HL-60/S4 treated with retinoic acid at 250 ng/mL for 4 days and 3 days (cell line): ENCODE results near the gene POR.

Experiments
- in situ Hi-C: fragments of 300-500 bp; cut with MboI; formaldehyde crosslinking; loops from 2 replicates; pipeline ENCODE4 v1.7.0; 2022; ENCODE audit warnings: low sequenced_read_pairs

Gene POR

DNA sequence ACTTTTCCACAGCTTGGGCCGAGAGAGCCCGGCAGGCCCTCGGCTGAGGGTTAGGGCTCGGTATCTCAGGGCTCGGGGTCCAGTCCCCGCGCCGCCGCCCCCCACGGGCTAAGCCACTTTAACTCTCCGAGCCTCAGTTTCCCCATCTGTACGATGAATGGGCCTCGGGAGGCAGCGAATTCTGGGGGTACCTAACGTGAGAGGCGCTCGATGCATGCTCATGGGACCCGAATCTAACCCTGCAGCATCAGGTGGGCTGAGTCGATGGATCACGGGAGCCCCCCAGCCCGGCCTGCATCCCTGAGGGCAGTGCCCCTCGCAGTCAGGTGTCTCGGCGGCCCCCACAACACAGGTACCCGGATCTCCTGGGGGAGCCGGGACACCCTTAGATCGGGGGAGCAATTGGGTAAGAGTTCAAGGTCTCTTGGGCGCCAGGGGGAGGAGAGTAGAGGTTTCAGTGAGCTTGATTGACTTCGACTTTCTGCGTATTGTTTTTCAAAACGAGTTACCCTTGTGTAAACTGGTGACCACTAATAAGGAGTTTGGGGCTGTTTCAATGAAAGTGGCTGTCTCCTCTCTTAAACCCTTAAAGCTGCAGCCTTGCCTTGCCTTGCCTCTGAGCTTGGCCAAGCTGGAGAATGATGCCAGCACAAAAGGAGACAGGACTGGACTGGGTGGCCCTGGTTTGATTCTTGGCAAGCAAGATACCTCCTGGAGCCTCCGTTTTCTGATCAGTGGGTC is 631 bp downstream of the POR start:
- in situ Hi-C loops: no loop called here

DNA sequence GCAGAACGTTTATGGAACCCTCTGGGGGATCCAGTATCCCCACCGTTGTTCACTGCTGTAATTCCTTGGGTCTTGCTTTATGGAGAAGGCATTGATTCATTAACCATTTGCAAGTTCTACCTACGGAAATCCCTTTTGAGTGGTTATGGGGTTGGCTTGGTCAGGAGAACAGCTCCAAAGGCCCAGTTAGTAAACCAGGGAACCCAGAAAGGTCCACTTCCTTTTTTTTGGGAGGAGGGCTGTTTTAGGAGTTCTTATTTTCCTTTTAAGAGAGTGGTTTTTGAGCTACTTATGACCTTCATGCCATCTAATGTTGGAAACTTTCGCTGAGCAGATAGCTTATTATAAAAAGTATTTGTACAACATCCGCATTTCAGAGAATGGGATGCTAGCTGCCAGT is 1.3 kb downstream of the POR start:
- in situ Hi-C loops: no loop called here

DNA sequence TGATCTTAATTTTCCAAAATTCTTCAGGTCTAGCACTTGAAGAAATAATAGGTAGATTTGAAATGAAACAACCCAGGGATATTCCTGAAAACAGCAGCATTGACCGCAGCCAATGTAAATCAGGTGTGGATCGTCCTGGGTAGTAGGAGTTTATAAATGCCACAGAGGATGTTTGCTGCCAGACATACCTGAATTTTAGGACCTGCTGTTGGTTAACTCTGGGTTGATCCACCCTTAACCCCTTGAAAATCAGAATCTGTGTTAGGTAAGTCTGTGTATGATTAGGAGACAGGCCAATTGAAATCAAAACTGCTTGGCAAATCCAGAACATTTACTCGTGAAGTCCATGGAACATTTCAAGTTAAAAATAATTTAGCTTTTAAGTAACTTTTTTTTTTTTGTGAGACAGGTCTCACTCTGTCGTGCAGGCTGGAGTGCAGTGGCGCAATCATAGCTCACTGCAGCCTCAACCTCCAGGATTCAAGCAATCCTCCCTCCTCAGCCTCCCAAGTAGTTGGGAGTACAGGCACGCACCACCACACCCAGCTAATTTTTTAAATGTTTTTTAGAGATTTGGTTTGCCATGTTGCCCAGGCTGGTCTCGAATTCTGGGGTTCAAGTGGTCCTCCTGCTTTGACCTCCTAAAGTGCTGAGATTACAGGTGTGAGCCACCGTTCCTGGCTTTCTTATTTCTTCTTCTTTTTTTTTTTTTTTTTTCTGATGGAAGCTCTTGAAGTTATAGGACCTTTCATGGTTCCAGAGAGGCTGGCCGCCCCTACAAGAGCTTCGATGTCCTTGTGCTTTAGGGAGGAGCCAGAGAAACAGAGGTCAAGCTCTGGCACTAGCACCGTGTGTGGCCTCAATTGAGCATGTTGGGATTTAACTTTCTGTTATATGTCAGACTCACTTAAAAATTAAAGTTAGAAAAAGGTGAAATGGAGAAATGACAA is 2.0 kb downstream of the POR start:
- in situ Hi-C loops: no loop called here

DNA sequence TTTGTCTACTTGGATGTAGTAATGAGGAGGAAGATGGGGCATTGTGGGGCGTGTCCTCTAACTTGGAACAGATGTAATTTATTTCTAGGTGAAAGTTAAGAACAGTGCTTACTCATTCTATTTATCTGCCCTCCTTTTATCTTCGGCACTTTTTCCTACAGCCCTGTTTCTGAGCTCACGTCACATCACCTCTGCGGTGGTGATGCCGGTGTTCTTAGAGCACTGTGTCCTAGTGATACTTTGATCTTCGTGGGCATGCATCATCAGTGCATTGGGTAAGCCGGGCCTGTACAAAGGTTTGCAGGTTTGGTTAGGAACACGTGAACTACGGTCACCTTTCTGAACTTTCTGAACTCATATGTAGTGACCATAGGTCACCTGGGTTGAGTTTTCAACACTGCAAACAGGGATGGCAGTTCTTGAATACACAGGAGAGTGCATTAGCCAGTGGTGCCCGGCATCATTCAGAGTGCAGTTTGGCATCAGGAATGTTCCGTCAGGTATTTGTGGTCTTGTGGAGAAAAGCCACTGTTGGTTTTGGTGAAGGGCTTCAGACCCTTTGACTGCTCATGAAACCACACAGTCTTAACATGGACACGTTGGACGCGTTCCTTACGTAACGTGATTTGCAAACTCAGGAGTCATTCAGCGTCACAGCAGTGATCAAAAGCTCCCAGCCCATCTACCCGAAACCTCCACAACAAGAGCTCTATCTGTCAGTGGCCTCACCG is 5.6 kb downstream of the POR start:
- in situ Hi-C loops: no loop called here

DNA sequence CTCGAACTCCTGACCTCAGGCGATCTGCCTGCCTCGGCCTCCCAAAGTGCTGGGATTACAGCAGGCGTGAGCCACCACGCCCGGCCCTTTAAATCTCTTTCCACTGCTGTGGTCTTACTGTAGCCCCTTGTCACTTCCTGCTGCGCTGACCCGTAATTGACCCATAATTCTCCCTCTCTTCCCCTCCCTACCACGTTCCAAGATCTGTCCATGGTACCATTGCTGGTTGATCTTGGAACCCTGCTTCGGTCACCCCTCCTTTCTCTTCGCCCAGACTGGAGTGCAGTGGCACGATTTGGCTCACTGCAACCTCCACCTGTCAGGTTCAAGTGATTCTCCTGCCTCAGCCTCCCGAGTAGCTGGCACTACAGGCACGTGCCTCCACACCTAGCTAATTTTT is 6.5 kb downstream of the POR start:
- in situ Hi-C loops: no loop called here

DNA sequence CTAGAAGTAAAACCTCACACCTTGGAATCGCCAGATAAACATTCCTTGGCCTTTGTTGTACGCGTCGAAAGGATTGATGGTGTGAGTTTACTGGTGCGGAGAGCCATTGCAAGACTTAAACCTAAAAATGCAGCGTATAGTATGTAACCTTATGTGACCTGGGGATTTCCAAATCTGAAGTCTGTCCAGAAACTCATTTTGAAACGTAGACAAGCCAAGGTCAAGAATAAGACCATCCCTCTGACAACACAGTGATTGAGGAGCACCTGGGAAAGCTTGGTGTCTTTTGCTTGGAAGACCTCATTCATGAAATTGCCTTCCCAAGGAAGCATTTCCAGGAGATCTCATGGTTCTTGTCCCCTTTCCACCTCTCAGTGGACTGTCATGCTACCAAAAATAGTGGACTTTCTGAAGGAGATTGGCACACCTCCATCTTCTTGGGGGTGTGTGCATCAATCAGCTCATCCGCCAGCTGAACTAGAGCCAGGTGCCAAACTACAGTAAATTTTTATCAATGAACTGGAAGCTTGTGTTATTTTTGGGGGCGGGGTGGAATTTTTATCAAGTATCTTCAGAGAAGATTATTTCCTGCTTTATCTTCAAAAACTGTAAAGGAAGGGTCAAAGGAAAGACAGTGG is 8.1 kb downstream of the POR start:
- in situ Hi-C loops: no loop called here

DNA sequence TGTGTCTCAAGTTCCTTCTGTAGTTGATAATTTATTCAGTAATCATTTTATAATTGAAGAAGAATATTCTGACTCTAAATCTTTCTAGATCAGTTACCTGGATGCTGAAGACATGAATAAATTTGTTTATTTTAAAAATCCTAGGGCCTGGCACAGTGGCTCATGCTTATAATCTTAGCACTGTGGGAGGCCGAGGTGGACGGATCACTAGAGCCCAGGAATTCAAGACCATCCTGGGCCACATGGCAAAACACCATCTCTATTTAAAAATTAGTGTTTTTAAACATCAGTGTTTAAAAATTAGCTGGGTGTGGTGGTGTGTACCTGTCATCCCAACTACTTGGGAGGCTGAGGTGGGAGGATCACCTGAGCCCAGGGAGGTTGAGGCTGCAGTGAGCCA is 9.3 kb downstream of the POR start:
- in situ Hi-C loops: no loop called here

DNA sequence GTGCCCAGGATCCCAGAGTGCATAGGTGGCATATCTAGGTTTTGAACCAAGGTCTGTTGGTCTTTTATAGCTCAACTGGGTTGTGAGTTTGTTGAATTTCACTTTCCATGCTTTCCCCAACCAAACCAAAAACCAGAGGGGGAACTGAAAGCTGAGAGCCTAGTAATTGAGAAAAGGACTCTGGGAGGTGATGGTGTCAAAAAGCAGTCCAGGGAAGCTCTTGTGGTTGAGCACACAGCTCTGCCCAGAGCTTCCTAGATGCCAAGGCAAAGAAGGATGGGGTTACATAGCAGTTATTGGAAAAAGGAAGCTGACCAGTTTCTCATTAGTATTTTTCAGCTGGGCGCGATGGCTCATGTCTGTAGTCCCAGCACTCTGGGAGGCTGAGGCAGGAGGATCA is 9.9 kb downstream of the POR start:
- in situ Hi-C loops: no loop called here

DNA sequence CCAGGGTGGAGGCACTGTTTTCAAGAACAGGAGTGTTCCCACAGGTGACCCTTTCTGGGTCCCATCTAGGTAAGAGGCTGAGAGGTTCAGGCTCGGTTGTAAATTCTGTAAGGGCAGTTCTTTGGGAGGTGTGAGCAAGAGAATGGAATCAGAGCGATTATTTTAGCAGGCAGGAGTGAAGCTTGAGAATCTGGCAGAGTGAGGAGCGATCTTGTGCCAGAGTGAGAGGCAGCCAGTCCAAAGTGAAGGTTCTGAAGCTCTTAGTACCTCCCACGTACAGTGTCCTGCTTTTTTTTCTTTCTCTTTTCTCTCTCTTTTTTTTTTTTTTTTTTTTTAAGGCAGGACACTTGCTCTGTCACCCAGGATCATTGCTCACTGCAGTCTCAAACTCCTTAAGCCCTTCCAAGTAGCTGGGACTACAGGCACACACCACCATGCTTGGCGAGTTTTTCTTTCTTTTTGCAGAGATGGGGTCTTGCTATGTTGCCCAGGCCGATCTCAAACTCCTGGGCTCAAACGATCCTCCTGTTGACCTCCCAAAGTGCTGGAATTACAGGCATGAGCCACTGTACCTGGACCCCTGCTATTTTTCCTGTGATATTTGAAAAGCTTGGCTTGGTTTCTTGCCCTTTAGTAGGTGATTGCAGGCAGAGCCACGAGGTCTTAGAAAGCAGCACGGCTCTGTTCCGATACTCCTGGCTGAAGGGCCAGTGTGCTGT is 10.9 kb downstream of the POR start:
- in situ Hi-C loops: no loop called here

DNA sequence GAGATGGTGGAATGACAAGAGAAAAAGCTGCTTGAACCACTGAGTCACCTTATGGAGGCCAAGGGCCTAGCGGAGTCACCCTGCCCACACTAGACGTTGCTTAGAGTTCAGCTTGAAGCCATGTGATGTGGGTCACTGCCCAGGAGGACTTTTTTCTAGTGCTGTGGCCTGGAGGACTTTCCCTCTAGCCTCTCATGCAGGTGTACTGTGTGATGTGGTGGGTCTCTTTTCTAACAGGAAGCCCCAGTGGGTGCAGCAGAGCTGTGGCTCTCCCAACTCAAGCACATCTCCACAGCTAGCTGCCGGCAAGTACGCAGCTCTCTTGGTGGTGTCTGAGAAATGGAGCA is 13.6 kb downstream of the POR start:
- in situ Hi-C loops: no loop called here

DNA sequence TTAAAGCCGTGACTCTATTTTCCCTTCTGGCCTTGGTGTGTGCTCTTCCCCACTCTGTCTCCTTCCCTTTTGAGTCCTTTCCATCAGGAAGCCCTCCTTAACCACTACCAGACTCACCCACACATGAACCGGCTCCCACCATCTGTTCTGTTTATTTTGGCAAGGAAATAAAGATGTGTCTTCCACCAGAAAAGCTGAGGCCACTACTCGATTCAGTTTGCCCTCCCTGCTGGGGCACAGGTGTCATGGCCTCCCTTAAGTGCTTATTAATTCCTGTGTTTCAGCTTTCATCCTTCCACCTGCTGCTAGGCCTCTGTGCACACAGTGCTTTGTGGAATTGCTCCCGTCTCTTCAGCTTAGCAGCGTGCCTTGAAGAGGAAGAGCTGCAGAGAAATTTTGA is 16.7 kb downstream of the POR start:
- in situ Hi-C loops: no loop called here

DNA sequence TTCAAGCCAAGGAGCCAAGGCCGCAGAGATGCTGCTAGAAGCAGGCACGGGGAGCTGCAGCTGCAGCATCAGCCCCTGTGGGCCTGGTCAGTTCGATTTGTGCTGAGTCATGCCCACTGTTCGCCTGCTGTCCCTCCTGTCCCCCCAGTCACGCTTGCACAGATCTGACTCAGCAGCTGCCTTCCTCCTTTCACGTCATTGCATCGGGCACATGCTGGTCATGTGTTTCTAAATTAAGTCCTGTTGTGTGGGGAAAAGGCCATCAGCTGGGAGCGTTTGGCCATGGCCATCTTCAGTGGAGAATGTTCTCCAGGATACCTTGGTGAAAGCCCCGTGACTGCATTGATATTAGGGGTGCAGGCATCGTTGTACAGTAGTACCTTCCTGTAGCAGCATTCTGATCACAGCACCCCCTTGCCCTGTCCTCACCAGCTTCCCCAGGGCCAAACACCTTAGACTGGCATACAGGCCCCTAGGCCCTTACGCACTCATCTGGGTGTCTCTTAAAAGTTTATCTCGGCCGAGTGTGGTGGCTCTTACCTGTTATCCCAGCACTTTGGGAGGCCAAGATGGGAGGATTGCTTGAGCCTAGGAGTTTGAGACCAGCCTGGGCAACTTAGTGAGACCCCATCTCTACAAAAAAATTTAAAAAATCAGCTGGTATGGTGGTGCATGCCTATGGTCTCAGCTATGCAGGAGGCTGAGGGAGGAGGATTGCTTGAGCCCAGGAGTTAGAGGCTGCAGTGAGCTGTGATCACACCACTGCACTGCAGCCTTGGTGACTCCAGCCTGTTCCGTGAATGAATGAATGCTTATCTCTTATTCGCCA is 23.2 kb downstream of the POR start:
- in situ Hi-C loops: no loop called here

DNA sequence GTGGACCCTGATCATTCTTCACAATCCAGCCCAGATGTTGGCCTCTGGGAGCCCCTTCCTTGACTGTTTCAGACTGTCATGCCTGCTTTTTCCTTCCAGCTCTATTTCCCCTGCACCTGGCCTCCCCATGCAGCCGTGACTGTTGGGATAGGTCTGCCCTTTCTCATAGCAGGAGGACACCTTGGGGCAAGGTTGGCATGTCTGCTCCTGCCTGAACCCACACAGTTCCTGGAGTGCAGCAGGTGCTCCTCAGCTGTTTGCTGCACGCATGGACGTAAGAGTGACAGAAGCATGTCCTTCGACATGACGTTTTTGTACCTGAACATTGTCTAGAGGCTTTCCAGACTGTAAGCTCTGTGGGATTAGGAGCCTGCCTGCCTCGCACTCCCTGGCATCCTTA is 24.0 kb downstream of the POR start:
- in situ Hi-C loops: no loop called here

DNA sequence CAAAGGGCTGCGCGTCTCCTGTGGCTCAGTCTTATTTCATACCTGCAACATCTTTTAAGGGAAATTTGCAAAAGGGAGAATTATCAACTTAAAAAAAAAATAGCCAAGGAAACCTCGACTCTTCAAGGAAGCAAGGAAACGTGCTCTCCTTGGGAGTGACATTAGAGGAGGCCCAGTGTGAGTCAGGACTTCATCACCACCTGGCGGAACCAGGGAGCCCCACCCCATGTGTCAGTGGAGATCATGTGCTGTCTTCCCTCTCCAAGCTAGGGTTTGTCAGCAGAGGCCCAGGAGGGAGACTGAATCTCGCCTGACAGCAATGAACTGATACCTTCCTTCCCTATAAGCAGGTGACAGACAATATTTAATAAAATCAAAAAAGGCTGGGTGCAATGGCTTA is 28.9 kb downstream of the POR start:
- in situ Hi-C loops: no loop called here

DNA sequence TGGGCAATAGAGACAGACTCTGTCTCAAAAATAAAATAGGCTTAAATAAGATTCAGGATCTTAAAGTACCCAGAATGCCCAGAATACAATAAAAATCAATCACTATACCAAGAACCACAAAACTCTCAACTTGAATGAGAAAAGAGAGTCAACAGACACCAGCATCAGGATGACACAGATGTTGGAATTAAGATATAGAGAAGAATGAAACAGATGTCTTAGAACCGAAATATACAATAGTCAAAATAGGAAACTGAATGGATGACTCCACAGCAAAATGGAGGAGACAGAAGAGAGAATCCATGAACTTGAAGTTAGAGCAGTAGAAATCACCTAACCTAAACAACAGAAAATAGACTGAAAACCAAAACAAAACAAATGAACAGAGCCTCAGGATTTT is 29.6 kb downstream of the POR start:
- in situ Hi-C loops: no loop called here

DNA sequence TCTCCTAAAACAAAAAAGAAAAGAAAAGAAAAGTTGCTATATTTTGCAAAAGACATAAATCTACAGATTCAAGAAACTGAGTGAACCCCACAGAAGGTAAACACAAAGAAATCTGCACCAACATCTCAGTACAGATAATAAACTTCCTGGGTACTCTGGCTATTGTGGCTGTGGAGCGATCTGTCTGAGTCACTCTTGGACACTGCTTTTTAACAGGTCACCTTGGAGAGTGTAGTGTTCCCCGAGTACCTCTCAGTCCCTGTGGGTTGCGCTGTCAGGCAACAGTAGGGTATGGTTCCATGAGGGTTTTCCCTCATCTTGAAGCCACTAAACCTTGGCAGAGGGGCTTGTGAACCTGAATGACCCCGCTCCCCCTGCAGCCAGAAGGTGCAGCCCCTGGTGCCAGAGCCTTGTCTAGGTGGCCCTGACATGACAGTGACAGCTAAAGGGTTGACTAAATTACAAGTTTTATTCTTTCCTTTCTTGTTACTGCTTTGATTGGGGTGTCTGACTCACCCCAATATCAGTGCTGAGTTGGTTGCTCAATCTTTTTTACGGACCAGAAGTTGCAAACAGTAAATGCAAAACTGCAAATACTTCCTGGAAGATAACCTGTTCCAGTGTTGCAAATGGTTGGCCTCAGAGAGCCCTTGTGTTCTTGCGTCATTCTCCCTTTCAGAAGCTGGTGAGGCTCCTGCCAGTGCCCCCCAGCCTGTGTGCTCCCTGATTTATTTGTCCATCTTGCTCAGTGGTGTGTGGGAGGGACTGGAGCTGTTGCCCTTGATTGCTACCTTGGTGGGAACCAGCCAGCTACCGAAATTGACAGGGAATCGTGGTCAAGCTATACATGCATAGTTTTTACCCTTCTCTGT is 30.6 kb downstream of the POR start:
- in situ Hi-C loops: no loop called here

DNA sequence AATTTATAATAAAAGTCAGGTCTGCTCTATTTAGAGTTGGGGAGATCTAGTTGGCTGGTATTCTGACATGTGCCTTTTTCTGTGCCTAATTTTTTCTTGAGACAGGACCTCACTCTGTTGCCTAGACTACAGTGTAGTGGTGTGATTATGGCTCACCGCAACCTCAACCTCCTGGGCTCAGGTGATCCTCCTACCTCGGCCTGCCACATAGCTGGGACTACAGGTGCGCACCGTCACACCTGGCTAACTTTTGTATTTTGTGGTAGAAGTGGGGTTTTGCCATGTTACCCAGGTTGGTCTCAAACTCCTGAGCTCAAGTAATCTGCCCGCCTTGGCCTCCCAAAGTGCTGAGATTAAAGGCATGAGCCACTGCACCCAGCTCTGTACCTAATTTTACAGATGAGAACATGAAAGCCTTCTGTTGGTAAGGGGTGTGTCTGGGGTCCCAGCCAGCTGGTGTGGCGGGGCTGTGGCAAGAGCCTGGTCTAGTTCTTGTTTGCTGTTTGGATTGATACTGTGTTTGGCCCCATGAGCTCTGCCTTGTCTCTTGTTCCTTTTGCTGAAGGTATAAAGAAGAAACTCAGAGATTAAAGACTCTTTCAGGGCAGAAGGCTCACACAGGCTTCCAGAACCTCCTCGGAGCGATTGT is 31.4 kb downstream of the POR start:
- in situ Hi-C loops: no loop called here

DNA sequence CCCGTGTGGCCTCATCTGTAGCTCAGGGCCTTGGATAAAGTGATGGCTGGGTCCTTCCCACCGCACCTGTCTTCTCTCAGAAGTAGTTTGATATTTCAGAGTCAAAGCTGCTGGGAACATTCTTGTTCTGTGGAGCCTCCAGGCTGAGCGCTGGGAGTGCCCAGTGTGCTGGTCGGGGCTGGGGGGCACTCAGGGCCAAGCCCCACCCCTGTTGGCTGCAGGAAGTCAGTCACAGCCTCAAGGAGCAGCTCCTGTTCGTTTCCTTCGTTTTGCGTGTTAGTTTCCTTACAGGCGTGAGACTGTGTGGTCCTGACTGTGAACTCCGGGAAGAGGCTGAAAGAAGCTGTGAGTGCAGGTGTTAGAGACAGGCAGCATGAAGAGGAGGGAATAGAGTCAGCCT is 33.2 kb downstream of the POR start:
- in situ Hi-C loops: no loop called here
